PFSK-1 (cell line): ENCODE data around the gene RNF217.

Source experiments
- FOXP2 ChIP-seq: optimal IDR thresholded peaks from 2 replicates; pipeline ENCODE3; 2011; ENCODE audit warnings: borderline replicate concordance, control low read depth, inconsistent platforms; ENCODE audit not compliant: insufficient read depth; ENCODE audit errors: extremely low read length, extremely low read depth
- POLR2AphosphoS5 ChIP-seq: IDR thresholded peaks from 2 replicates; pipeline ENCODE4 v1.6.1; 2012; ENCODE audit warnings: low read depth, mild to moderate bottlenecking, control low read depth, low read length, moderate library complexity
- SIN3A ChIP-seq: IDR thresholded peaks from 2 replicates; pipeline ENCODE4 v1.6.1; 2012; ENCODE audit warnings: mild to moderate bottlenecking, low read length, moderate library complexity, borderline replicate concordance; ENCODE audit not compliant: insufficient read depth
- TAF1 ChIP-seq: IDR thresholded peaks from 2 replicates; pipeline ENCODE4 v1.6.1; 2012; ENCODE audit warnings: low read length, control low read depth, borderline replicate concordance; ENCODE audit not compliant: insufficient read depth
- TF ChIP-seq, protein P1 (sequence below), 2 experiments: IDR thresholded peaks; 2 replicates each; pipeline versions ENCODE4 v1.6.1 to v1.8.0; 2011 to 2012; ENCODE audit warnings: low read depth in 2 of 2, low read length in 2 of 2, control low read depth in 1 of 2, inconsistent platforms in 1 of 2, mild to moderate bottlenecking in 1 of 2, moderate library complexity in 1 of 2; ENCODE audit not compliant: insufficient read depth in 1 of 2

RNF217 gene

DNA sequence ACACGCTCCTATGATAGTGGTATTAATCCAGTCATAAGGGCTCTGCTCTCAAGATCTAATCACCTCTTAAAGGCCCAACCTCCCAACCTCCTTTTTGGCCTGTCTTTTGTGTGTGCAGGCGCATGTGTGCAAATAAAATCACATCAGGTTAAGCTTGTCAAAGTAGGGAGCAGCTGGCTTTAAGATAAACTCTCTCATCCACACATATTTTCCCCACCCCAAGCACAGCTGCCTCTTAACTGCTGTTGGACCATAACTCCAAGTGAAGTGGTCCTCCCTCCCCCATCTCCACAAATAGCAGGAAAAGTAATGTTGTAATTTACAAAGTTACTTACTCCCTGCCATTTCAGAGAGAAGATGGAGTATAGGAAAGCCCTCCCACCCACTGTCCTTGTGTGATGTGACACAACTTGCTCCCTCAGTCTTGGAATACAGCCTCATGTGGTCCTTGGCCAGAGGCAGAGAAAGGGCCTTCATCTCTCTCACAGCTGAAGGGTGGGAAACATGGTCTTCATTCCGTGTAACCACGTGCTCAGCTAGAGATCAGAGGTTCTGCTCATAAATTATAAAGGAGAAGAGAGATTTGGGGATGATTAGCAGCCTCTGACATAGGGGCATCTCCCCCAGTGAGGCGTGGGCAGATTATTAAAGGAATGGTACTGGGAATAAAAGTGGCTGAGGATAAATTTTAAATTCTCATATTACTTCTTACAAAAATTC, 116.5 kb downstream of the RNF217 start:
- TF ChIP-seq, protein P1, sequence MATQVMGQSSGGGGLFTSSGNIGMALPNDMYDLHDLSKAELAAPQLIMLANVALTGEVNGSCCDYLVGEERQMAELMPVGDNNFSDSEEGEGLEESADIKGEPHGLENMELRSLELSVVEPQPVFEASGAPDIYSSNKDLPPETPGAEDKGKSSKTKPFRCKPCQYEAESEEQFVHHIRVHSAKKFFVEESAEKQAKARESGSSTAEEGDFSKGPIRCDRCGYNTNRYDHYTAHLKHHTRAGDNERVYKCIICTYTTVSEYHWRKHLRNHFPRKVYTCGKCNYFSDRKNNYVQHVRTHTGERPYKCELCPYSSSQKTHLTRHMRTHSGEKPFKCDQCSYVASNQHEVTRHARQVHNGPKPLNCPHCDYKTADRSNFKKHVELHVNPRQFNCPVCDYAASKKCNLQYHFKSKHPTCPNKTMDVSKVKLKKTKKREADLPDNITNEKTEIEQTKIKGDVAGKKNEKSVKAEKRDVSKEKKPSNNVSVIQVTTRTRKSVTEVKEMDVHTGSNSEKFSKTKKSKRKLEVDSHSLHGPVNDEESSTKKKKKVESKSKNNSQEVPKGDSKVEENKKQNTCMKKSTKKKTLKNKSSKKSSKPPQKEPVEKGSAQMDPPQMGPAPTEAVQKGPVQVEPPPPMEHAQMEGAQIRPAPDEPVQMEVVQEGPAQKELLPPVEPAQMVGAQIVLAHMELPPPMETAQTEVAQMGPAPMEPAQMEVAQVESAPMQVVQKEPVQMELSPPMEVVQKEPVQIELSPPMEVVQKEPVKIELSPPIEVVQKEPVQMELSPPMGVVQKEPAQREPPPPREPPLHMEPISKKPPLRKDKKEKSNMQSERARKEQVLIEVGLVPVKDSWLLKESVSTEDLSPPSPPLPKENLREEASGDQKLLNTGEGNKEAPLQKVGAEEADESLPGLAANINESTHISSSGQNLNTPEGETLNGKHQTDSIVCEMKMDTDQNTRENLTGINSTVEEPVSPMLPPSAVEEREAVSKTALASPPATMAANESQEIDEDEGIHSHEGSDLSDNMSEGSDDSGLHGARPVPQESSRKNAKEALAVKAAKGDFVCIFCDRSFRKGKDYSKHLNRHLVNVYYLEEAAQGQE (IDR thresholded peaks at IDR 0.05; ENCODE audit: insufficient read depth in 1 of 2, low read depth in 2 of 2, low read length in 2 of 2): no peak
- TF ChIP-seq POLR2AphosphoS5: no peak
- no peak for TF ChIP-seq SIN3A
- TF ChIP-seq TAF1: no peak
- TF ChIP-seq FOXP2: no peak

DNA sequence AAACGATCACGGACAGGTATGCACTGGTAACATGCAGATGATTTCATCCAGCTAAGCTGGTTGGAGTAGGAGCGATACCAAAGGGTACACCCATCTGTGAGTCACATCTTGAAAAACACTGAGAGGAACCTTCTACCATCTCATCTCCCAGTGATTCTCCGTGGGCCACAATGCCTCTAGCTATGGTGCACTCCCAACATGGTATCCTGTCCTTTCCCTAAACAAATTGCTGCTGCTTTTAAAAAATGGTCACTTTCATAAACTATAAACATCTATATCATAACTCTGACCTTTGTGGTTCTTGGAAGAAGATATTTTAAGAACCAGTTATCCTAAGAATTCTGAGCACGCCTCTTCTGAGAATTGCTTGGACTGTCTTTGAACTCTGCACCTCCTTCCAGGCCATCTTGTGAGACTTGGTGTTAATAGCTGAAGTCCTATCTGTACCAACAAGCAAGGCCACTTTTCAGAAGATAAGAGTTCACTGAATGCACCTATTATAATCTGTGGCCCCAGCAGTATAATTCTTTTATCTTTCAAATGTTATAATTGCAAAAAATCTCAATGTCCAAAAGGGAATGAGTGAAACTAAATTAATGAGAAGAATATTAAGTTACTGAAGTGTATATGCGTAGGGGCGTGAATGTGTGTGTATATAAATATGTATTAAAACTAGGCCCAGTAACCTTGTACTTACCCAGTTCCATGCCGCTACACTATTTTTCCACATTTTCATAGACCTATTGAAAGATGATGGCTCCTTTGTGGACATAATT, 120.9 kb downstream of the RNF217 start:
- no peak for TF ChIP-seq POLR2AphosphoS5
- TF ChIP-seq SIN3A: no peak
- TF ChIP-seq TAF1: no peak
- no peak for TF ChIP-seq FOXP2
- TF ChIP-seq, protein P1 (IDR thresholded peaks at IDR 0.05; ENCODE audit: insufficient read depth in 1 of 2, low read depth in 2 of 2, low read length in 2 of 2): no peak

DNA sequence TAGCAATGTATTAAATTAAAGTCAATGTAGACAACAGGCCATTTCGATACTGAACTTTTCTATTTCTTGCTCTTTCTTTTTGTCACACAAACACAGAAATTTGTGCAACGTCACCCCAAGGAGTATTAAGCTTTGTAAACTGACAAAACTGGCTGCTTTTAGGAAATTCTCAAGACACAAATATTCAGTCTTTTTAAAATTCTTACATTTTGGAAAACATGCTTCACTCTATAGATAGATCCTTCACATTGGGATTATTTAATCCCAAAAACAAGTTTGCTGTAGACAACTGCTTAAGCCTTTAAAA, 121.4 kb downstream of the RNF217 start:
- TF ChIP-seq POLR2AphosphoS5: no peak
- TF ChIP-seq, protein P1 (IDR thresholded peaks at IDR 0.05; ENCODE audit: insufficient read depth in 1 of 2, low read depth in 2 of 2, low read length in 2 of 2): no peak
- TF ChIP-seq FOXP2: no peak
- TF ChIP-seq TAF1: no peak
- TF ChIP-seq SIN3A: no peak

DNA sequence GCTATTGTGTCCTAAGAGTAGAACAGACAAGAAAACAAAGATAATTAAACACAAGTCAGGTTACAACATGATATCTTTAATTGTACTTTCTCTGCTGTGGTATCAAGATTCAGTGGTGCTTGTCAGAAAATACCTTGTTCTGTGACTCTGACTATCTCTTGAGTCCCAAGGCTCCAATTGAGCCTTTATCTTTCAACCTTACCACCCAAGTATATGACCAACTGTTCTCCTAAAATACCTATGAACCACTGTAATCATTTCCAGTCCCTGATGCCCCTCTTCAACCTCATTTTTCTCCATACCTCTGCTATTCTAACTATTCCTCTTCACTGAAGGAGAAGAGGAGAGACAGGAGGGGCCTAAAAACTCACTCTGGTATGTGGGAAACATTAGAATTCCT, 124.5 kb downstream of the RNF217 start:
- TF ChIP-seq POLR2AphosphoS5: no peak
- TF ChIP-seq SIN3A: no peak
- TF ChIP-seq, protein P1 (IDR thresholded peaks at IDR 0.05; ENCODE audit: insufficient read depth in 1 of 2, low read depth in 2 of 2, low read length in 2 of 2): no peak
- TF ChIP-seq TAF1: no peak
- TF ChIP-seq FOXP2: no peak
